ENCODE measurements around the gene NDRG4.

The NDRG4 gene

GRCh38 chr16:58499615-58500351 lies at the start of gene NDRG4:
TSS of gene NDRG4 (plus strand) at chr16:58500143. CDS start at chr16:58500249, 106 bp downstream.
- DNase-seq (ENCODE audit: low read depth in 2 of 2): no peak

- DNase-seq (ENCODE audit: low read depth in 2 of 2): no peak
These were observed 49.4 kb upstream of the NDRG4 start for GRCh38 chr16:58450590-58450989.

- no peak for DNase-seq (ENCODE audit: low read depth in 2 of 2)
These were observed 48.7 kb upstream of the NDRG4 start for GRCh38 chr16:58451265-58451689.

GRCh38 chr16:58451945-58452401 lies 48.0 kb upstream of the NDRG4 start:
- no peak for DNase-seq (ENCODE audit: low read depth in 2 of 2)

- no peak for DNase-seq (ENCODE audit: low read depth in 2 of 2)
These were observed 47.3 kb upstream of the NDRG4 start for GRCh38 chr16:58452640-58453039.

- DNase-seq (ENCODE audit: low read depth in 2 of 2): no peak
These were observed 45.8 kb upstream of the NDRG4 start for GRCh38 chr16:58454178-58454577.

GRCh38 chr16:58454856-58455255 lies 45.1 kb upstream of the NDRG4 start:
- DNase-seq (ENCODE audit: low read depth in 2 of 2): no peak

- no peak for DNase-seq (ENCODE audit: low read depth in 2 of 2)
These were observed 44.2 kb upstream of the NDRG4 start for GRCh38 chr16:58455750-58456149.

- no peak for DNase-seq (ENCODE audit: low read depth in 2 of 2)
These were observed 43.8 kb upstream of the NDRG4 start for GRCh38 chr16:58456193-58456592.

- no peak for DNase-seq (ENCODE audit: low read depth in 2 of 2)
These were observed 41.2 kb upstream of the NDRG4 start for GRCh38 chr16:58458606-58459343.

- no peak for DNase-seq (ENCODE audit: low read depth in 2 of 2)
These were observed 40.4 kb upstream of the NDRG4 start for GRCh38 chr16:58459344-58460218.

- DNase-seq (ENCODE audit: low read depth in 2 of 2): no peak
These were observed 39.7 kb upstream of the NDRG4 start for GRCh38 chr16:58460219-58460610.

- no peak for DNase-seq (ENCODE audit: low read depth in 2 of 2)
These were observed 38.9 kb upstream of the NDRG4 start for GRCh38 chr16:58461056-58461455.

- no peak for DNase-seq (ENCODE audit: low read depth in 2 of 2)
These were observed 38.3 kb upstream of the NDRG4 start for GRCh38 chr16:58461640-58462039.

GRCh38 chr16:58462089-58462488 lies 37.9 kb upstream of the NDRG4 start:
- DNase-seq (ENCODE audit: low read depth in 2 of 2): no peak

- DNase-seq (ENCODE audit: low read depth in 2 of 2): no peak
These were observed 37.4 kb upstream of the NDRG4 start for GRCh38 chr16:58462499-58462996.

- no peak for DNase-seq (ENCODE audit: low read depth in 2 of 2)
These were observed 36.7 kb upstream of the NDRG4 start for GRCh38 chr16:58462997-58463941.

- DNase-seq (ENCODE audit: low read depth in 2 of 2): no peak
These were observed 35.7 kb upstream of the NDRG4 start for GRCh38 chr16:58464047-58464915.

GRCh38 chr16:58464916-58465731 lies 34.8 kb upstream of the NDRG4 start:
- no peak for DNase-seq (ENCODE audit: low read depth in 2 of 2)

All from stimulated activated CD8-positive, alpha-beta memory T cell treated with anti-CD3 and anti-CD28 coated beads, Interleukin-7, amount 100 ng/mL, for 1 hour (primary cell).